Measurements from ENCODE around the gene BAIAP2. TPM values are rescaled to one million over a fixed set of nuclear protein-coding genes. Genes with fewer than 3 reads are reported as not detected.

BAIAP2 gene
- total RNA-seq, 1 donor from 2014 or later = 80.3 TPM

DNA sequence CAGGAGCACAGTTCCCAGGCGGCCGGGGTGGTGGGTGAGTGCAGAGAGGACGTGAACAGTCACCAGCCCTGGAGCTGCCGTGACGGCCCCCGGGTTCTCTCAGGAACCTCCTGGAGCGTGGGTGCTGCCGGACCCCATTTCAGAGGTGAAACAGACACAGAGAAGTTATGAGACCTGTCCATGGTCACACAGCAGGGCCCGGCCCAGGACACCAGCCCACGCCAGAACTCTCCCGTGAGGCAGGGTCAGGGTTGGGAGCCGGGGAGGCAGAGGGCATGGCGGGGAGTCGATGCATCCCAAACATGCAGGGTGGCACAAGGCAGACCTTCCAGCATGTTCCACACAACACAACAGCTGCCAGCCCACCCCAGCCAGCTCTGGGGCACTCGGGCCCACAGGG is 126.6 kb downstream of the BAIAP2 start:
- H3K36me3 ChIP-seq (ENCODE audit: control insufficient read depth, insufficient read depth, low read length) = no peaks in the 10 kb centered on the region
- H3K27me3 ChIP-seq (ENCODE audit: control insufficient read depth, insufficient read depth, low read length) = peaks cover 57% of the 10 kb centered on the region
- no peak for DNase-seq (ENCODE audit: low read depth)
- no peak overlapping the region for H3K4me3 ChIP-seq (ENCODE audit: low read depth, low read length)
- TF ChIP-seq, protein P1, sequence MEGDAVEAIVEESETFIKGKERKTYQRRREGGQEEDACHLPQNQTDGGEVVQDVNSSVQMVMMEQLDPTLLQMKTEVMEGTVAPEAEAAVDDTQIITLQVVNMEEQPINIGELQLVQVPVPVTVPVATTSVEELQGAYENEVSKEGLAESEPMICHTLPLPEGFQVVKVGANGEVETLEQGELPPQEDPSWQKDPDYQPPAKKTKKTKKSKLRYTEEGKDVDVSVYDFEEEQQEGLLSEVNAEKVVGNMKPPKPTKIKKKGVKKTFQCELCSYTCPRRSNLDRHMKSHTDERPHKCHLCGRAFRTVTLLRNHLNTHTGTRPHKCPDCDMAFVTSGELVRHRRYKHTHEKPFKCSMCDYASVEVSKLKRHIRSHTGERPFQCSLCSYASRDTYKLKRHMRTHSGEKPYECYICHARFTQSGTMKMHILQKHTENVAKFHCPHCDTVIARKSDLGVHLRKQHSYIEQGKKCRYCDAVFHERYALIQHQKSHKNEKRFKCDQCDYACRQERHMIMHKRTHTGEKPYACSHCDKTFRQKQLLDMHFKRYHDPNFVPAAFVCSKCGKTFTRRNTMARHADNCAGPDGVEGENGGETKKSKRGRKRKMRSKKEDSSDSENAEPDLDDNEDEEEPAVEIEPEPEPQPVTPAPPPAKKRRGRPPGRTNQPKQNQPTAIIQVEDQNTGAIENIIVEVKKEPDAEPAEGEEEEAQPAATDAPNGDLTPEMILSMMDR (IDR thresholded peaks at IDR 0.05; ENCODE audit: insufficient read depth, low read length, poor library complexity, severe bottlenecking) = no peak

DNA sequence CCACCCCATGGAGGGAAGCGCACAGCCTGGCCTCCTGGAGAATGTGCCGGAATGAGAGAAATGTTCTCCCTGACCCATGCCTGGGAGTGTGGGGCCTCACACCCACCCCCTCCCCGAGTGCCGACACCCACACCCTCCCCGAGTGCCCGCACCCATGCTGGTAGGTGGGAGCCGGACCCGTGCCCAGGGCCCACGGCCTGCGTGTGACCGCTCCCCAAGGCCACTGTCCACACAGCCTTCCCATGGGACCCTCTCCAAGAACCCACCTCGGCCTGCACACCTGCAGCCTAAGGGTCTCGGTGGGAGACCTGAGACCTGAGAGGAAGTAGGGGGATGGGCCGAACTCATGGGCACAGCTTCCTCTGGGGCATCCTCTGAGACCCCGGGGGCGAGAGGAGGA is 127.0 kb downstream of the BAIAP2 start:
- Histone ChIP-seq H3K36me3 (ENCODE audit: control insufficient read depth, insufficient read depth, low read length) (no peaks in the 10 kb centered on the region), H3K27me3 (ENCODE audit: control insufficient read depth, insufficient read depth, low read length) (peaks cover 61% of the 10 kb centered on the region), H3K4me3 (ENCODE audit: low read depth, low read length) (no peak overlapping the region)
- TF ChIP-seq, protein P1 (IDR thresholded peaks at IDR 0.05; ENCODE audit: insufficient read depth, low read length, poor library complexity, severe bottlenecking) = no peak
- no peak for DNase-seq (ENCODE audit: low read depth)

DNA sequence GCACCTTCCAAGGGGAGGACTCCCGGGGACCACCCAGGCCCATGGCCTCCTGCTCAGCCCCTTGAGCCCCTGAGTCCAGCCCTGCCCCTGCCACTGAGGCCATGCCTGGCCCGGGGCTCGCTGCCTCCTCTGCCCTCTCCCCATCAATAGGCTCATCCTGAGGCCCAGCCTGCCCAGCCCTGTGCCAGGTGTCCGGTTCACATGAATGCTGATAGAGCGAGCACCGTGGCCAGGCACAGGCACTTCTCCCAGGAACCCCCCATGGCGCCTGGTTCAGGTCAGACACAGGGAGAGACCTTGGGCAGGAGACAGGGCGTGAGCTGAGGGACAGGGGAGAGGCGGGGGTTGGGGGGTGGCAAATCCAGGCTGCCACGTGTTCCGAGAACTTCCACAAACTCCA is 127.5 kb downstream of the BAIAP2 start:
- H3K27me3 ChIP-seq (ENCODE audit: control insufficient read depth, insufficient read depth, low read length) = peaks cover 65% of the 10 kb centered on the region
- H3K4me3 ChIP-seq (ENCODE audit: low read depth, low read length) = no peak overlapping the region
- DNase-seq (ENCODE audit: low read depth) = no peak
- TF ChIP-seq, protein P1 (IDR thresholded peaks at IDR 0.05; ENCODE audit: insufficient read depth, low read length, poor library complexity, severe bottlenecking) = no peak
- no peaks in the 10 kb centered on the region for H3K36me3 ChIP-seq (ENCODE audit: control insufficient read depth, insufficient read depth, low read length)

DNA sequence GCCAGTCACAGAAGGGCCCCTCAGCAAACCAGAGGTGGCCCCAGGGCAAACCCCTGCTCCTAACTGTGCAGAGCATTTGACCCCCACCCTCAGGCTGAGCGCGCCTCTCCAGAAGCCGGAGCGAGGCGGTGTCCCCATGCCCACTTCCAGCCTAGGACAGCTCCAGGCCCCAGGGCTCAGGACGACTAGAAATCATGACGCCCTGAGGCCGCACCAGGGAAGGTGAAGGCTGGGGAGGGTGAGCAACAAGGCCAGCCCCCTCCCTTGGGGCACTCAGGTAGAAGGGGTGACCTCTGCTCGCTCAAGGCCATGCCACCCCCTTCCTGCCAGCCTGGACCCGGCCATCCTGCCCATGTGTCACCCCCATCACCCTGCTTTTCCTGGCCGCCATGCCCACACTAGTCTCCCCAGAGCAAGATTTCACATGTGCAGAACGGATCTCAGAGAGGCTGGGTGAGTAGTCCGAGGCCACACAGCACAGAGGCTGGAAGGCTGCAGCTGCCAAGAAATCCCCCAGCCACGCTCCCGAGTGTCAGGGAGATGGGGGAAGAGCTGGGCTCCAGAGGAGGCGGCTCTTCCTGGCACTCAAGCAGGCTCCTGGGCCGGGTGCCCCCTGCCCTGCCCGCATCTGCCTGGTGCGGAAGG is 128.2 kb downstream of the BAIAP2 start:
- Histone ChIP-seq H3K4me3 (ENCODE audit: low read depth, low read length) (no peak overlapping the region), H3K36me3 (ENCODE audit: control insufficient read depth, insufficient read depth, low read length) (no peaks in the 10 kb centered on the region), H3K27me3 (ENCODE audit: control insufficient read depth, insufficient read depth, low read length) (peaks cover 64% of the 10 kb centered on the region)
- DNase-seq (ENCODE audit: low read depth) = no peak
- TF ChIP-seq, protein P1 (IDR thresholded peaks at IDR 0.05; ENCODE audit: insufficient read depth, low read length, poor library complexity, severe bottlenecking) = no peak

DNA sequence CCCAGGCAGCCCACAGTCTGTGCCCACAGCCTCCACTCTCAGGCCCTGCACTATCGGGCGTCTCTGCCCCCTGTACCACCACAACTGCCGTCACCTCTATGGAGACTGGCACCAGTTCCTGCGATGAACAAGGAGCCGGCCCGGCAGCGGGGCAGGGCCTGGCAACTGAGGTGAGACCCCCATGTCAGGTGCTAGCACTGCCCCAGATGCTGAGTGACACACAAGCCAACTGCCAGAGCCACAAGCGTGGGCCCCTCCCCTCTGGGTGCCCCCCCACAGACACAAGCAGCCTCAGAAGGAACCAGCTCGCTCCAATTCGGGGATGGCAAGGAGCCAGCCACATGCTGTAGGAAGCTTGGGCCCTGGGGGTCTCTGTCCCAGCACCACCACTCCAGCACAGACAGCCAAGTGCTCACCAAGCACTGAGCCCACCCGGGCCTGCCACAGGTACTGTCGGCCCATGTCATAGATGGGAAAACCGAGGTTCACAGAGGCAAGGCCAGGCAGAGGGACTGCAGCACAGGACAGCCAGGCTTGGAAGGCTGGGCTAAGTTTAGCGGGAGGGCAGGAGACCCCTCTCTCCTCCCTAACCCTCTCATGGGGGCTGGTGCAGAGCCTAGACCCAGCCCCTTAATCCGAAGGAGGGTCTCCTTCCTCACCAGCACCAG is 128.9 kb downstream of the BAIAP2 start:
- H3K36me3 ChIP-seq (ENCODE audit: control insufficient read depth, insufficient read depth, low read length) = no peaks in the 10 kb centered on the region
- no peak overlapping the region for H3K4me3 ChIP-seq (ENCODE audit: low read depth, low read length)
- peaks cover 58% of the 10 kb centered on the region for H3K27me3 ChIP-seq (ENCODE audit: control insufficient read depth, insufficient read depth, low read length)
- TF ChIP-seq, protein P1 (IDR thresholded peaks at IDR 0.05; ENCODE audit: insufficient read depth, low read length, poor library complexity, severe bottlenecking) = no peak
- DNase-seq (ENCODE audit: low read depth) = no peak
